Stimulated activated CD8-positive, alpha-beta memory T cell treated with anti-CD3 and anti-CD28 coated beads, Interleukin-12 subunit alpha, Interleukin-12 subunit beta, amount 100 ng/mL, for 24 hours (primary cell): ENCODE data around the gene GADL1.

ENCODE experiments used
- DNase-seq: peaks from one replicate; pipeline ENCODE4 v3.0.0-alpha.2; 2020; ENCODE audit errors: extremely low read depth

The GADL1 gene

DNA sequence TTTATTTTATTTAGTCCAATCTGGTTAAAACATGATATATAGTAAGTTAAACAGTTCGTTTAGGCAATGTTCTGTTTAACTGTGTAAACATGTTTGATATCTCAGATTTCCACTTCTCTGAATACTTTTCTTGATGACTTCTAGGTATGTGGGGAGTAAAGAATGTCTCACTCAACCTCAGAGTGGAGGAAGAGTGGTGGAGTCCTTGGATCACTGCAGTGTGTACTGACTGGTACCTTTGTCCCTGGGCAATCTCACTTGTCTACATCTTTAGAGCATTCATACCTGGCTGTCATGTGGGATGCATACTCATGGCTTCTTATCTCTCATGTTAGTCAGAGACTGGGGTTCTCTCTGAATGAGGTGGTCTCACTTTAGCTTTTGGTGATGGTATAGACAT, 15.6 kb downstream of the GADL1 start:
- no peak for DNase-seq

DNA sequence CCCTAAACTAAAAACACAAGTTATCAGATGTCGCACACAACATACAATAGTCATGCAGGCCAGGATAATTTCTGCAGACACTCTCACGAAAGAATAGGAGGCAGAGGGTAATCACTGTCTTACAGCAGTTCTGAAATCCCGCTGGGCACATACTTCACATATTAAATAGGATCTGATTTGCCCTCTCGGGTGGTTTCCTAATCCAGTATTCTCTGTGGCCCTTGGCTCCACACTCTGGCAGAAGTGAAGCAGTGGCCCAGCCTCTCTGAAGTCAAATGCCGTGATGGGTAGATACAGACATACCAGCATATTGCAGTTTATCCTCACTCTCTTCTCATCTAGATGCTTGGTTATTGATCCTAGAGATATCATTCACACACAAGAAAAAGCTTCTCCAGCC, 19.0 kb downstream of the GADL1 start:
- no peak for DNase-seq

DNA sequence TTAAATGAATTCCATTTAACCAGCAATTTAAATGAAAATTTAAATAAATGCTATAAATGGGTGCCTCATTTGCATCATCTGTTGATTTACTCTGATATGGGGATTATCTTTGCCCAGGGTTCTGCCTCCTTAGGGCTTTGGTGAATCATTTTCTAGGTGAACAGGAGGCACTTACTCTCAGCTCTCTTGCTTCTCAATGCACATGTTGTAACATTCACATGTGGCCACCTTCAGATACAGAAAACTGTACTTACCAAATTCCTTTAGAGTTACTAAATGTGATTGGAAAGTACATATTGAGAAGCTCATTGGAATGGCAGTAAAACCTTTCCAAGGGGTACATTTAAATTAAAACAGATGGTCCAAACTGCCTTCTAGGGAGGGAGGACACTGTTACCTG, 20.8 kb downstream of the GADL1 start:
- no peak for DNase-seq

DNA sequence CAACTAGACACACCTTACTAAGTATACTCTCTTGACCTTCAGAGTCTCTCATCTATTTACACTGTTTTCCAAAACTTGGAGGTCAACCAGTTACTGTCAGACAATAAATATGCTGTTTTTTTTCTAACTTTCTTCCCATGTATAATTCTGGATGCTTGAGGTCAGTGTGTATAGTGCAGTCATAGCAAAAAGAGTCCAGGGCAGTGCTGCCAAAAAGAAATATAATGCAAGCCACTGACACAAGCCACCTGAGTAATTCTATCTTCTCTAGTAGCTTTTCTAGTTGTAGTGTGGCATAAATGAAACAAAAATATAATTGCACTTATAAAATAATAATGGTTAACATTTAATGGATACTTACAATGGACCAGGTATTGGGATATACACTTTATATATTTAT, 21.6 kb downstream of the GADL1 start:
- DNase-seq: no peak

DNA sequence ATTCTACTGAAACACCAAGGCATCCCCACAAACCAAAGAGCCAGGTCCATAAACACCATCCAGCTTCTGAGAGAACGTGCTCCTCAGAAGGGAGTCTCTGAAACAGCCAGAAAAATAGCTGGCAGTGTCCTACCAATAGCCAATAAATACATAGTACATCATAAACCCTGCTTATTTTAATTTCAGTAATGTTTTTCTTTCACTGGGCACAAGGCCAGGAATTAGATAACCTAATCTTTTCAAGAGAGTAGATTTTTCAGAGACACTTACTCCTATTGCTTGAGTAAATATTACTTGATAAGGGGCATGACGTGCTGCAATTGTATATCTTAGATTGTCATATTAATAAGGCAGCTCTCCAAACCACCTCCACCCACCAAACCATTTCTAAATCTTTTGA, 22.7 kb downstream of the GADL1 start:
- no peak for DNase-seq

DNA sequence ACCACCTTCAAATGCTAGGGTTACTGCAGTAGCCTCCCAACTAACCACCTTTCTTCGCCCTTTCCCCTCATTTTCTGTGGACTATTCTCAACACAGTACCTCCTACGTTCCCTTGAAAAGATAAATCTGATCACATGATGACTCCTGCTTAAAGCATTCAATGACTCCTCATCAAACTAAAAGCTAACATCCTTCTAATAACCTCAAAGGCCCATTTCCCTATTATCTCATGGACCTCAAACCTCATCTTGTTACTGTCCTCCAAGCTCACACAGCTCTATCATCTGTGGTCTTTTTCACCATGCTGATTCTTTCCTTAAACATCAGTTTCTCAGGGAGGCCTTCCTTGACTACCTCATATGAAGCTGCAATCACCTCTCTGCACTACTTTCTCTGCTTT, 29.6 kb downstream of the GADL1 start:
- DNase-seq: no peak

DNA sequence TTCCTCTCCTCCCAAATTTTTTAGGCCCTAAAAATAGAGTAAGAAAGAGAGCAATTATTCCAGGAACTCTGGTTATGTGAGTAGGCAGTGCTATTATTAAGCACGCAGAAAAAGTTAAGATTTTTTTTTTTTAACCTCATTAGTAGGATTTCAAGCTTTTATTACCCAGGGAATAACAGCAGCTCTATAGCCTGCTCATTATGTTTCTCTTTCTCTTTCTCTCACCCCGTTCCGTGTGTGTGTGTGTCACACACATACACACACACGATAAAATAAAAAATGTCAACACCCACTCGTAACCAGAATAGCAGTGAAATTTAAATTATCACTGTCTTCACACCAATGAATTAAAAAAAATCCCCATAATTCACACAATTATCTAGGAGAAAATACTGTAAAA, 30.3 kb downstream of the GADL1 start:
- no peak for DNase-seq

DNA sequence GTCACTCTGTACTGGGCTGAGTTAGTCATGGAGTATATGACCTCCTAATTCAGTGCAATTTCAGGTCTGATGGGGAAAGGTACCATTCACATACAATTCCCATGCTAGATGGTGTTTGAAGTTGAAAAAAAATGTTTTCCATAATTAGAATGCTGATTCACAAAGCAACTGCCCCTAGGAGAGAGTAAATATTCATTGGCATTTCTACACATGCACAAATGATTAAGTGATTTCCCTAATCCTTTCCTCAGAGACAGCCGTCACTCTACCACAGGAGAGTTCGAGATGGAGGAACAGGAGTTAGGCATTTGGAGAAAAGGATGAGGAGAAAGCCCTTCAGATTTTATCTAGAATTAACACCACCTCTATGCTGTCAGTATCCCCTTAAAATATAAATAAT, 32.5 kb downstream of the GADL1 start:
- DNase-seq: no peak

DNA sequence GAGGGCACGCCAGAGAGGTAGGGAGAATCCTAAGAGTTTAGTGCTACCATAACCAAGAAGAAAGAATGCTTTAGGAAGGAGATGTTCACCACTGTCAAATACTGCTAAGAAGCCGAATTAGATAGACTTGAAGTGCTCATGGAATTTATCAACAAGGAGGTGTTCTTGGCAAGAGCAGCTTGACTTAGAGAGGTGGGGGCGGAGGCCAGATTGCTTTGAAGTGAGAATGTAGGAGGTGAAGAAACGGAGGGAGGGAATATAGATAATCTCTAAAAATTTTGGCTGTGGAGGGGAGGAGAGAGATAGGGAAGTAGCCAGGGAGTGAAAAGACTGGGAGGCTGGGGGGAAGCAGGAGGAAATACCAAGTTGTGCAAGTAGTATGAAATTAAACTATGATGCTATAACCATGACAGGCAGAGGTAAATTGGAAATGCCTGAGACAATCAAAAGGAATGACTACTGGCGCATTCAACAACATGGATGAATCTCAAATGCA, 35.5 kb downstream of the GADL1 start:
- no peak for DNase-seq

DNA sequence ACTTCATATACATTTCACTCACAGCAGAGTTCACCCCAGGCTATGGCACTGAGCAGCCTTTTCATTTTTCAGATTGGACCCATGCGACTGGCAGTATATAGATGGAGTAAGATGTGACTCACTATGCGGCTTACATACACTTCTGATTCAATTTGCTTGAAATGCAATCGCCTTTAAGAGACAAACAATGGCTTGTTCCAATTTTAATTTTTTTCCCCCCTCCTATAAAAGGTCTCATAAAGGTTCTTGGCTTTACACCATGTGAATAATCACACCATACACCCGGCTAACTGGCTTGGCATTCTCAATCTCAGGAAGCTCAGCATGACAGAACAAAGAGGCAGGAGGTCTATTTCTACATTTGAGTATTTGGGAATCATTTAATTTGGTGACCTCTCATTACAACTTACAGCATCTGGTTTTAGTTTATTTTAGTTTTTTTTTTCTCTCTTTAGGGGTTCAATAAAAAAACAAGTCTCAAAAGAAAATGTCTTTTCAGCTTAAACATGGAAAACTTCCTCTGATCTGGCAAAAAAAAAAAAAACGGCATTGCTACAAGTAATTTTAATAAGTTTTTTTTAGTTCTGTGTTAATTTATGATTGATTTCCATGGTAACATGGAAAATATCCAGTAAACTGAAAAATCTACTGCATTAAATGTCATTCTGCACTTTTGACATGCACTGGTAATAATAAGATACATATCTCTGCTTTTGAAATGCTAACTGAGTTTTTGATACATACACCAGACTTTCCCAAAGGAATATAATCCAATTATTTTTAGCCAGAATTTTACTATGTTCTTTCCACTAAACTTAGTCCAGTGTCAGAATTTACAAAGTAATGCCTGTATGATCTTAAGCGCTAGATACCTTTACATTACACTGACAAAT, 38.8 kb downstream of the GADL1 start:
- DNase-seq: no peak

DNA sequence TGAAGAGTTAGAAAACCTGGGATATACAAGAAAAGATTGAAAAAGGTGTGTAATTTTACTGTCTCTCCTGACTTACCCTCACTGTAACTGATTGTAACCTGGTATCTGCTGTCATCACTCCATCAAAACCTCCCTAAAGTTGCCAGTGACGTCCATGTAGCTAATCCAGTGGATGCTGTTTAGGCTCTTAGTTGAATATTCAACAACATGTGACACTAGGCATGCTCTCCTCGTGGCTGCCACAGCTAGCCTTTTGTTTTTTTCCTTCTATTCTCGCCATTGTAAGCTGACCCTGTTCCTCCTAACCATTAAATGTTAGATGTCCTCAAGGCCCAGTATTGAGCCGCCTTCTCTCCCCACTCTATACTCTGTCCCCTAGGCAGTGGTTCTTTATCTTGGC, 41.6 kb downstream of the GADL1 start:
- DNase-seq: no peak

DNA sequence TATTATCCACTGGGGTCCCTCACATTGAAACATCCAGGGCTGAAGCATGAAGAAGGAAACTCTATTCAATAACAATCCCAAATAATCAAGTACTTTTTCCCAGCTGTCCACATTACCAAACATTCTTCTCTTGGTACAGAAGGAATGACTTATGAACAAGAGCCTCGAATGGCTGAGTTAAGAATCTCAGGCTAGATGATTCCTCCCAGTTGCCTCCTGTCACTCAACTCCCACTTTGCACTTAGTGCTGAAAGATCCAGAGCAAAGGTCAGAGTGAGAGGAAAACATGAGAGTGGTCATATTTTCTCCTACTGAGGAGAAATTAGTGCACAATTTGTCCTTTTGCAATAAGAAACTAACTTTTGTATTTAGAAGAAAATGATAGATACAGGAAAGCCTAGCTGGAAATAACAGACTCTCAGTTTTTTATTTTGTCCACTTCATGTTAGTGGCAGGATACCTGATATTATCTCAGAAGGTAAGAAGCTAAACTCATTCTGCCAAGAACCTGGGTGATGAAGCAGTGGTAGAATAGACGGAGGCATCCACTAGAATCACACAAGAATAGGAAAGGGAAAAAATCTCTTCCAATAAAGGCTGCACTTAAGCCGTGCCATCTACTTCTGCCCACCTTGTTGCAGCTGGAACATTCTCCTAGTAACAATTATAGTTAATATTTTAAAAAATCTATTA, 46.2 kb downstream of the GADL1 start:
- DNase-seq: no peak

DNA sequence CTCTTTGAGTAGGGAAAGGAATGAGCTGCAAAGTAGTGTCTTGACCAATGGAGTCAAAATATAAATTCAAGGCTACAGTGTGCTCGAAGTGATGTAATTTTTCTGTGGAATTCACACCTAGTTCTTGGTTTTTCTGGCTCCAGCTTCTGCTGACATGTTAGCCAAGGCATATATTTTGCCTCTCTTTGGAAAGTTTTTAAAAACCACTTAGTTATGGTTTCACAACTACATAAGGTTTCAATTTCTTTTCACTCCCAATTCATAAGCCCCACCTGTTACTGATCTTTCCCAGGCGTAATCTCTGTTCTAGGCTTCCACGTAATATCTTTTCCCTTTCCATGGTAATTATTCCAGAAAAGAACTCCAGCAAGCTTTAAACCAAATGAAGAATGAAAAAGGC, 46.9 kb downstream of the GADL1 start:
- DNase-seq: no peak

DNA sequence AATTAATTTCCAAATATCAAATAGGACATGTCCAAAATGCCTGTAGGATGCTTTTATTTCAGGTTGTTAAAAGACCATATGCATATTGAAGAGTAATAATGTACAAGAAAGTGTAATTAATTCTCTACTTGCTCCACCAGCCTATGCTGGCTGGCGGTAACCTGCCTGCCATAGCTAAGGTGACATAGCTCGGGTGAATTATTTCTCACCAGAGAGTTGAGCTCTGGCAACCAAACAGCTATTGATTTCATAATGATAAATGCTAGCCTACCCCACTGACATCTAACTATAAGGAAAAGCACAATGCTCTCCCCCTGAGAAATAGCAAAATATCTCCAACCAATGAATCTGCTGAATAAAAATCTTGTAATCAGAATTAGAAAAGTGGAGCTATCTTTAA, 48.9 kb downstream of the GADL1 start:
- DNase-seq: no peak

DNA sequence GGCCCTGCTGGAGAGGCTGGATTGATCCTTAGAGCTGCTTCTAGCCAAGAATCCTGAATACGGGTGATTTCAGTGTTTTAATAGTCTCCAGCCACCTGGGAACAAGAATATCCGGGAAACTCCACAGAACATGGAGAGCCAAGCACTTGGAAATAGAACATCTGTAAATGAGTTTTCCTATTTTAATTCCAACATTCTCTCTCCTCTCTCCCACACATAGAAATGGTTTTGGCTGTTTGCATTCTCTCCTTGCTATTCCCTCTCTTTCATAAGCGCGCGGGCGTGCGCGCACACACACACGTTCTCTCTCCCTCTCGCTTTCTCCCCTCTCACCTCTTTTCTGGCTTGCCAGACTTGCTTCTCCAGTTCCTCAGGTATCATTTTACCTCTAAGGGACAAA, 50.6 kb downstream of the GADL1 start:
- no peak for DNase-seq

DNA sequence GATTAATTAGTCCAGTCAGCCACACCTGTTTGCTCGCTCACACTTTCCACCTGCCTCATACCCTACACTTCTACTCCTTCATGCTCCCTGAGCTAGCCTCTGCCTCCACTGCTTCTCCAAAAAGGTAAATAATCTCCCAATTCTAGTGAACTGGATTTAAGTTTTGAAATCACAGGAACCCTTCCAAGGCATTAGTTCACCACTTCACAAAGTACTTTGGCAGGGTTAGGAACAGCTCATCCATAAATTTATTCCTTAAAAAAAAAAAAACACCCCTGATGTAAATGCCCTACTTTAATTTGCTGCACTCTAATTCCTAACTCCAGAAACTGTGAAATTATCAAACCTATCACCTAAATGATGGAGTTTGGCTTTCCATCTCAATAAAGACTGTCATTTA, 58.3 kb downstream of the GADL1 start:
- DNase-seq: no peak

DNA sequence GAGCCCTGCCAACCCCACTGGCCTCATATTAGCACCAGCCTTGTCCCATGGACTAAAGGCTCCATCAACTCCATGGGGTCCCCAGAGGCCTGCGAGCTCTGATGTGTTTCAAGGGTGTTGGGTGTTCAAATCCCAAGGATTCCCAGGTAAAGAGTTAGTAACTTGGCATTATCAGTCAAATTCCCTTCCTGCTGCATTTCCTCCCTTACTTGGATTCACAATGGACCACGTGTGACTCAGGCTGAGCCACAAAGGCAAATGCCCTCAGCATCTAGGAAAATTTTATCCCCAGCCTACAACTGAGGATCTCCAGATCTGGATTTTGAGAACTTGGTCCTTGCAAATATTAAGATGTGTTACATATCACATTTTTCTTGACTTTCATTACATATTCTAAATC, 58.8 kb downstream of the GADL1 start:
- no peak for DNase-seq

DNA sequence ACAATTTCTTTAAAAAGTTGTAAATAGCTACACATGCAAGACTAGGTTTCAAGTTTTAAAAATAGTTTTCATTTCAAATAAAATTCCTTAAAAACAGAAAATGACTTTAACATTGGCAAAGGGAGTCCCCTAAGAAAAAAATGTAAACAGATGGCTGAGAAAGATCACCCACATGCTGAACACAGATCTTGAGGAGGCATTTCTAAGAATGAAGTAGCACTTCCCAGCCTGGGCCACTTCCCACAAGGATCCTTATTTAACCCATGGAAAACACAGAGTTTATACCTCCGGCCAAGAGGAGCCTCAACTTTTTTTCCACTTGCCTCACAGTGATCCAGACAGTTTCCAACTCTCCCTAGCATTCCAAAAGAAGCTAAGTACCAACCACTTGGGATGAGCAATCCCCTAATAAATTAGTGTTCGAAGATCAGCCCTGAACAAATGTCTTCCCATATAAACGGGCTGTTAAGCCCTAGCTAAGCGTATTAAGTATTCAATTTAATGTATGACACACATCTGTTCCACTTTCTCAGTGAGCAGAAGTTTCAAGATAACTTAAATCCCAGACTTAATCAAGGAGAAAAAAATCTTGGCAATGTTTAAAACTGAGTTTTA, 61.4 kb downstream of the GADL1 start:
- DNase-seq: no peak

DNA sequence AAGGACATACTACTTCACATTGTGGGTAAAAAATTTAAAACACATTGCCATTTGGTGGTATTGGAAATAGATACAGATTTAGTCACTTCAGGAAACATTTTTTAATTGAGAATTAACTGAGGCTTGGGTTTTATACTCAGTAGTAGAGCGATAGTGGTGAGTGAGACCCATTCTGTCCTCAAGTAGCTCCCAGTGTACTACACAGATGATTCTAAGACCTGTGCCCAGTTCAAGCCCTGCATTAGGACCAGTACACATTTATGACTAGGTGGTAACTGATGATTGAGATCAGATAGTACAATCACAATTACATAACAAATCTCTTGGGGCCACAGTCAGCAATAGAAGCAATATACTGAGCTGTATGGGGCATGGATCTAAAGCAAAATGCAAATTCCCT, 67.4 kb downstream of the GADL1 start:
- no peak for DNase-seq

DNA sequence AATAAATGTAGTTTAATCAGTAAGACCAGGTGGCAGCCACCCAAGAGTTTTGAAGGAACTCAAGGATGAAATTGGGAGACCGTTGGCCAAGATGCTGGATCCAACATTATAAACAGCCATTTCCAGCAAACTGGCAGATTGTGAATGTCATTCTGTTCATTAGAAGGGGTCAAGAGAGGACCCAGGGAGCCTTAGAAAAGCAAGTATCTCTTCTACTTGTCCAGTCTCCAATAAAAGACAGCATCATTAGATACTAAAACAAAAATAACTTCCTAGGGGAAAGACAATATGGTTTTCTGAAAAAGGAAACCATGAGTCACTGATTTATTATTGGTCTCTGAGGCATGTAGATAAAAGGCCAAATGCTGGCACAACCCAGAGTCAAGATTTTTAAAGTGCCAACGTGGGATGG, 67.9 kb downstream of the GADL1 start:
- no peak for DNase-seq

DNA sequence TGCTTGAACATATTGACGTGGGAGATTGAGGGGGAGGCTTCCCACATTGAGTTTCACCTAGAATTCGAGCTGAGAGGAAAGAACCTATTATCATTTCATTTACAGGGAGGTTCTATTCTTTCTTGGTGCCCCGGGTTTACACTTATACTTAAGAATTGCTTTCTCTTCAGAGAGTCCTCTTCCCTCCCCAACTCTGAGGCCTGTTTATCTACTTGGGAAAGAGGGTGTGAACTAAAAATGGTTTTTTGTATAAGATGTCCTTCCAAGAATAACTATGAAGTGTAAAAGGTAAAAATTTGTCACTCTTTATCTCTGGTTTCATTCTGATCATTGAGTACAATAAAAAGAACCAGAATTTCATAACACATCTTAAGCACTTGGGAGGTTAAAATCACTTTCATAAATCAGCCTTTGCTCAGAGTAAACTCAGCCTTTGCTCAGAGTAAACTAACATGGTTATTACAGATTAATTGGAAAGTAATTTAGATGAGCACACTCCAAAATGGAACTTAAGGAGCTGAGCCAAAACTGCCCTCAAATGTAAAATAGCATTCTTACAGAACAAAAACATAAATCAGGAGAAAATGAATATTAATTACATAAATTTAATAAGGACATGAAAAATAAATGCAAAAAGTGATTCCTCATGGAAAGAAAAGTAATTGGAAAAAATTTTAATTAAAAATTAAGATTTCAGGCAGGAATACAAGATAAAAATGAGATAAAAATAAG, 75.2 kb downstream of the GADL1 start:
- DNase-seq: no peak

DNA sequence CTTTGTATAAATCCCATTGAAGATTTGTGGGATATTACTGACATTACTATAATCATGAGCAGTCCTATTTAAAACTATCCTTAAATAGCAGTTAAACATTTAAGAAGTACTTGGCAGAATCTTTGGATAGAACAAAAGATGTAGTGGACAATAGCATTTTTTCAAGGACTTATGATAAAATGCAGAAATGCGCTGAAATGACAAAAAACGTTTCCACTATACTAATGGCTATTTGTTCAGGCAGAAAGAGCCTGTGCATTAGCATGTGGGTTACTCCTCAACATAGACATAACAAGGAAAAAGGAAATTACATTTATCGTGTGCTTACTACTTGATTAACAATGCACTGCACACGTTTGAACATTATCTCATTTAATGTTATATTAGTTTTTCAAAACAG, 80.7 kb downstream of the GADL1 start:
- DNase-seq: no peak
